HG03066 (cell line): ENCODE measurements around the gene ITGB5.
"Not testable (repeated sequence)": the region's sequence is repeated elsewhere in the genome, so short reads cannot be mapped to it uniquely, and the experiment has no call there.

Source experiments
- ATAC-seq: cut with Tn5 transposase; IDR thresholded peaks from one replicate; pipeline ENCODE4 v1.9.1; 2021; ENCODE audit warnings: low read depth; ENCODE audit not compliant: unreplicated experiment

The ITGB5 gene

DNA sequence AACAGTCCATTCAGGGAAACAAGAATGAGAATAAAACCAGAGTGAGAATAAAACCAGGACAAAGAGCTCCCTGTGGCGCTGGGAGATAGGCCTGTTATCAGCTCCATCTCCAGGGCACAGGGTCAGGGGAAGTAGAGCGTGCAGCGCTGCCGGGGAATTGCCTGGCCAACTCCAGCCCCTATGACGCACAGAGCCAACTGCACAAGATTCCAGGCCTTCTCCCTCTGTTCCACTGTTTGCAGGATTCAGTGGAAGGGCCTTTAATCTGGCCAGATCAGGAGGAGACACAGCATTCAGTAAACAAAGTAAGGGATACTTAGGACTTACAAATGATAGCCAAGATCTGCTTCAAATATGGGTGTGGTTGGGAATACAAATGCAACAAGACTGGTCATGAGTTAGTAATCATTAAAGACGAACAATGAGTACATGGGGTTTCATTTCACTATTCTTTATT lies 49.4 kb downstream of the ITGB5 start:
- no peak for ATAC-seq

DNA sequence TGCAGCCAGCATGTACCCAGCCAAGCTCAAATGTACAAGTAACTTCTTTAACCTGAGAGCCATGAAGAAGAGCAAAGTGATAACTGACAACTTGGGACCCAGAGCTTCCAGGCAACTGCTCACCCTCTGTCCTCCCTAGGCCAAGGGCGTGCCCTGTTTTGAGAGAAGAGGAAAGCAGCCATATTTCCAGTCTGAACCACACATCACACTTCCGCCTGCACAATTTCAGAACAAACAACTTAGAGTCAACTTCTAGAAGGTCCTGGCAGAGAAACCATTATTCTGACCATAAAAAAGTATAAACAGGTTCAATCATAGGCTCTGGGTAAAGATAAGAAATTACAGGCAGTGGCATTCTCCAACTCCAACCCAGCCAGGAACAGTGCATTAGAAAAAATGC lies 50.1 kb downstream of the ITGB5 start:
- ATAC-seq = no peak

DNA sequence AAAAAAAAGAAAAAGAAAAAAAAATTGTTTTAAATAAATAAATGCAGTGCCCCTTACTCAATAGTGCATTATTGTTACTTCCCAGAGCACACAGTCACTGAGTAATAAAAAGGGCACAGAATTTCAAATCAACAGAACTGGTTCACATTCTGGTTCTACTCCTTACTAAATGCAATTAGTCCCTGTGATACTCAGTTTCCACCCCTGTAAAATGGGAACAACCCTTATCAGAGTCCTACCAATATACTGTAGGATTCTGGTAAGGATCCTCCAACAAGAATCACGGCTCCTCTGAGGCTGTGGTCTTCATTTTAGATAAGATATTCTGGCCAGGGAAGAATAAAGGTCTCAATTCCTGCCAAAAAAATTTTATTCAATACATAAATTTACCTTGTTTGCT lies 50.7 kb downstream of the ITGB5 start:
- no peak for ATAC-seq

GRCh38 chr3:124834723-124835718 lies 52.1 kb downstream of the ITGB5 start:
- peak; percentile 90 for ATAC-seq

- ATAC-seq = no peak
Measured at GRCh38 chr3:124833710-124834332, 53.3 kb downstream of the ITGB5 start.

DNA sequence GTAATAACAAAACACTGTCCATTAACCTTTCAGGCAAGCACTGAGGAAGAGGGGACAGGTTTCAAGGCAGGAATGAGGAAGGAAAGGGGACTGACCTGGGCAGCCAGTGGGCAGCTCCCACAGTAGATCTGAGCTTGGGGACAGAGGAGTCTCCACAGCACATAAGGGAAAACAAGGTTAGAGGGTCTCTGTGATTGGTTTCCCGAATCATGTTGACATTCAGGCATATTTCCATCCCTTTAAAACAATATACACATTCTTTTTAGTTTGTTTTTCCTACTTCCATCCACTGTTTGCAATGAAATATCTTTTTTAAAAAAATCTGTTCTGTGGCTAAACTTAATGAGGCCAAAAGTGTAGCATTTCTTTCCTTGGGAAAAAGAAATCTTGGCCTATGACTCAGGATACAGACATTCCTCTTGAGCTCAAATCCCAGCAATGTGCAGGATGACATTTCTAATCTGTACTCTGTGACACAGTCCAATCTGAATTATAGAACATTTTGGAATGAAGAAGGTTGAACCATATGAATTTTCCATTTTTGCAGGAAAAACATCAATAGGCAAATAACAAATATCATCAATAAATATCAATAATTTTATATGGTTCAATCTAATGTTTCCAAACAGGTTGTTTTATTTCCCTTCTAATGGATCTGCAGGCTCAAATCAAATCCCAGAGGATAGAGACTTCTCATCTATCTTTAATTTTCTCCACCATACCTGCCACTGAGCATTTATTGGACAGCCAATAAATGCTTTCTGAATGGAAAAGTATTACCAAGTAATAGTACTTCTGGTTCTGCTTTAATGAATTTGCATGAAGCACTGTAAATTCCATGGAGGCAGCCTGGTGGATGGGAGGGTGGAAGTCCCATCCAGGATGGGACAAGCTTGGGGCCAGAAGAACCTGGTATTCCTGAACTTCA lies 54.1 kb downstream of the ITGB5 start:
- no peak for ATAC-seq

DNA sequence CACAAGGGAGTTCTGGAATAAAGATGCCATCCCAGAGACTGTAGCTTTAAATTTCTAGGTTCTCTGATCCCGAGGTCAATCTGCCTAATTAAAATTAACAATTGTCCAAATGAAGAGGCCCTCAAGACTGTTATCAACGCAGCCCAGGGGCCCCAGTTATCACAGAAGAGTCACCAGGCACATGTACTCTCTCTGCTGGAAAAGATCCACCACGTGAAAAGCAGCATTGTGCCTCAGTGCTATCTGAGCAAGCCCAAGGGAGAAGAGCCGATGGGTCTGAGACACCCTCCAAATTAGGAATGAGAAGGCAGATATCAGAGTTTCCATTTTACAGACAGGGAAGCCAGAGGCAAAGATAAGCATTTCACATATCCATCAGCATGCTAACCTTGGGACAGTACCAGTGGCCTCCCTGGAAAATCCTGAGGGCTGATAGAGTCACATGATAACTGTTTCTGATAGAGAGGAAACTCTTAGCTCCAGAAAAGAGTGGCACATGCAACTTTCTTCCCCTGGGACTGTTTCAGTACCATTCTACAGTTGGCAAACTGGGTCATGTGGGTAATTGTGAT lies 55.5 kb downstream of the ITGB5 start:
- ATAC-seq = no peak

DNA sequence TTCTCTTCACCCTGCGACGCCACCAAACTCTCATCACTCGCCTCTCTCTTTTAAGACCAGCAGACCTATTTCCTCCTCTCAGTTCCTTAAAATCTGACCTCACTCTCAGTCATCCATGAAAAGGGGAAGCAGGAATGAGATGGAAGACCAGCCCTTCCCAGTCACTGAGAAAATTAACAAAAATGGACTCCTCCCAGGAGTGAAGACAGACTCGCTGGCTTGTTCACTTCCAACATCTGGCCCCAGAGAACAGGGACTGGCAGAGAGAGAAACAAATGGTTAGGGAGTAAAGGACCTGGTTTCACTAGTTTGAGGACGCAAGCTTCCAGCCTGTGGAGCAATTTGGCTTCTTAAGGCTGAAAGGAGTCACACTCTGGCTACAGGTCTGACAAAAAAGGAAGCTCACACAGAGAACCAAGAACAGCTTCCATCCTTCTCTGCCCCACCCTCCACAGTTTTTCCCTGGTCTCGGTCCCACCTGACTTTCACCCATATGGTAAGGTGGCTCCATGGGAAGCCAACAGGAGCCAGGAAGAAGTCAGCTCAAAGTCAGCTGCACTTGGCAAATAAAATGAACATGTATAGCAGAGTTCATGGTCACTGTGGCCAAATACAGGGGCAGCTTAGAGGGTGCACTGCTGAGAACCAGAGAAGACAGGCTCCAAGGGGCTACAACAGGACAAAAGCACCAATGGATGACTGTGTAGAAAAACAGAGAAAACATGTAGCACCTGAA lies 57.2 kb downstream of the ITGB5 start:
- no peak for ATAC-seq

DNA sequence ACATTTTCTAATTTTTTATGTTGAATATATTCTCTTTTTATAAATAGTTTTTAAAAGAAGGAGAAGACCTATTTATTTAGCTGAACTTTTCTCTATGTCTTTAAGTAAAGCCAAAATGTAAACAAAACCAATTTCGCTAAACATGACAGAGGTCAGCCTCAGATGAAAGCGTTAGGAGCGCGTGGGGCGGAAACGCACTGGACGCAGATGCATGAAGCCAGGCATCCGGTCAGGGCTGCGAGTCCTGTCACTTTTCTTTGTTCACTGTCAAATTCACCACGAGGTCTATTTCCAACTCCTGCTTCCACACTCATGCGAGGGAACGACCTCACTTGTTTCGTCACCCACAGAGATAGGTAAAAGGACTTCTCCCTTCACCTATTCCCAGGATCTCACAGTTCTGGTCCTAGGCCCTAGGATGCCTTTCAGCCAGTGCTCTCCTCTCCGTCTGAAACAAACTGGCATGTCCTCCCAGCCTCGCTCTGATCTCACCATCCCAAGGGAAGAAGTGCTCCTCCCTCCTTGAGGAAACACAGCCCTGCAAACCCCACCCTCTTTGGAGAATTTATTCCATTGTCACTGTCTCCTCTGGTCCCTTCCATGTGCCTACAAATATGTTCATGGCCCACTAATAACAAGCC lies 57.9 kb downstream of the ITGB5 start:
- ATAC-seq = no peak

- not testable (repeated sequence) for ATAC-seq
Measured at GRCh38 chr3:124827476-124828206, 59.5 kb downstream of the ITGB5 start.

DNA sequence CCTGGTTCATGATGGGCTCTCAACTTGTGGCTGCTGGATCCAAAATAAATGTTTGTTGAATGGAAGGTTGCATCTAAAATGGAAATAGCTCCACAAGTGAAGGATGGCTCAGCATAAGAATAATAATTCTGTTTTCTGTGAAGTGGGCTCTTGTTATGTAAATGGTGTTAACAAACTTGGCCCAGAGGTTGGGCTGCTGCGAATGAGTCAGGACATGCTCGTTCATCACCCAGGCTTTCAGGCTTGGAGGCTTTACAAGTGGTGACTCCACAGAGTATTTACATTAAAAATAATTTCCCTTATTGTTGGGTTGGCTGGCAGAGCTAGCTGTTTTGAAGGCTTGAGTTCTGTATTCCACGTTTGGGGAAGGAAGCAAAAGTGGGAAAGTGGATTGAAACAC lies 60.5 kb downstream of the ITGB5 start:
- ATAC-seq = no peak

DNA sequence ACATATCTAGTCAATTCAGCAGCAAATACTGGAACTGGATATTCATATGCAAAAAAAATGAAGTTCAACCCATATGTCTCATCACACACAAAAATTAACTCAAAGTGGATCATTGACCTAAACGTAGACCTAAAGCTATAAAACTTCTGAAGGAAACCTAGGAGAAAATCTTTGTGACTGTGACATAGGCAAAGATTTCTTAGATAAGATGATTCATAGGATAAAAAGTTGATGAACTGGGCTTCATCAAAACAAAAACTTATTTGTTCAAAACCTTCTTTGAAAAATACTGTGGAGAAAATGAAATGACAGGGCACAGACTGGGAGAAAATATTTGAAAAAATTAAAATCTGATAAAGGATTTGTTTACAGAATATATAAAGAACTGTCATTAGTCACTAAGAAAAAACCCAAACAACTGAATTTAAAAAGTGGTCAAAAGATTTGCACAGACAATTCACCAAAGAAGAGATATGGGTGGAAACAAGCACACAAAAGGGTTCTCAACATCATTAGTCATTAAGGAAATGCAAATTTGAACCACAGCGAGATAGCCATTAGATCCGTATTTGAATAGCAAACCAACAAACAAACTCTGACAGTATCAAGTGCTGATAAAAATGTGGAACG lies 62.8 kb downstream of the ITGB5 start:
- ATAC-seq = no peak

GRCh38 chr3:124823648-124824047 lies 63.5 kb downstream of the ITGB5 start:
- ATAC-seq = no peak

DNA sequence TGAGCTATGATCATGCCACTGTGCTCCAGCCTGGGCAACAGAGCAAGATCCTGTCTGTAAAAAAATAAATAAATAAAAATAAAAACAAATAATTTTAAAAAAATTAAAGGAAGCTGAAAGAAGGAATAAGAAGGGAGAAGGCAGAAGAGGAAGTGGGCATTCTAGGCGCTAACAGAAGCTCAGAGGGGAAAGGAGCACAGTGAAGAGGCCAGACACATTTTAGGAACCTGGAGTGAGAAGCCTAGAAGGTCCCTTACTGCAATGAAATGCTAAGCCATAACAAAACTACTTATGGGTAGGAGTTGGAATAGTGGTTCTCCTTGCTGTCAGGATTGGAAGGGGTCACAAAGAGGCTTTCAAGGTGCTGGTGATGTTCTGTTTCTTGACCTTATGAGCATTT lies 64.0 kb downstream of the ITGB5 start:
- ATAC-seq = no peak

GRCh38 chr3:124821356-124821755 lies 65.8 kb downstream of the ITGB5 start:
- no peak for ATAC-seq

- ATAC-seq = no peak
Measured at GRCh38 chr3:124818398-124819091, 68.6 kb downstream of the ITGB5 start.

GRCh38 chr3:124817079-124817478 lies 70.1 kb downstream of the ITGB5 start:
- no peak for ATAC-seq

- ATAC-seq = no peak
Measured at GRCh38 chr3:124816206-124816605, 71.0 kb downstream of the ITGB5 start.
